NT2/D1 (cell line): ENCODE results near the gene PCDHA6.
"Not testable (repeated sequence)": the region's sequence is repeated elsewhere in the genome, so short reads cannot be mapped to it uniquely, and the experiment has no call there.

ENCODE experiments used
- DNase-seq: peaks from one replicate; pipeline ENCODE4 v3.0.0-alpha.2; 2011; ENCODE audit warnings: low read depth, low spot score
- H3K27me3 ChIP-seq: 2 replicates; pipeline ENCODE4 v1.6.0; 2011; ENCODE audit warnings: mild to moderate bottlenecking; ENCODE audit not compliant: insufficient read length, insufficient read depth
- H3K36me3 ChIP-seq: 2 replicates; pipeline ENCODE4 v1.6.1; 2011; ENCODE audit warnings: mild to moderate bottlenecking, low read length, mixed read lengths; ENCODE audit not compliant: insufficient read depth, insufficient read length
- H3K4me1 ChIP-seq: 2 replicates; pipeline ENCODE4 v1.5.1; 2011; ENCODE audit not compliant: insufficient read depth, insufficient read length
- H3K4me3 ChIP-seq: 2 replicates; pipeline ENCODE4 v1.5.1; 2011; ENCODE audit warnings: low read depth; ENCODE audit not compliant: insufficient read length
- H3K9ac ChIP-seq: 2 replicates; pipeline ENCODE4 v1.6.0; 2011; ENCODE audit warnings: low read depth; ENCODE audit not compliant: insufficient read length
- H3K9me3 ChIP-seq: 2 replicates; pipeline ENCODE4 v1.5.1; 2011; ENCODE audit warnings: mild to moderate bottlenecking, low read length; ENCODE audit not compliant: insufficient read depth
- SUZ12 ChIP-seq: IDR thresholded peaks from 2 replicates; pipeline ENCODE4 v1.6.1; 2011; ENCODE audit not compliant: insufficient read length, insufficient read depth; ENCODE audit errors: extremely low read depth
- YY1 ChIP-seq: IDR thresholded peaks from 2 replicates; pipeline ENCODE4 v1.6.1; 2011; ENCODE audit not compliant: insufficient read length, insufficient read depth
- ZNF274 ChIP-seq: IDR thresholded peaks from 2 replicates; pipeline ENCODE4 v1.6.1; 2011; ENCODE audit warnings: mild to moderate bottlenecking, low read depth, low read length

Gene PCDHA6

GRCh38 chr5:140823475-140823874 is 4.3 kb upstream of the PCDHA6 start:
- Histone ChIP-seq H3K4me1 (no peaks in the 10 kb centered on the region), H3K36me3 (no peaks in the 10 kb centered on the region), H3K9ac (no peak overlapping the region), H3K4me3 (no peak overlapping the region), H3K9me3 (no peaks in the 10 kb centered on the region), H3K27me3 (no peaks in the 10 kb centered on the region)
- no peak for TF ChIP-seq ZNF274
- TF ChIP-seq YY1 = no peak
- no peak for TF ChIP-seq SUZ12
- no peak for DNase-seq

DNA sequence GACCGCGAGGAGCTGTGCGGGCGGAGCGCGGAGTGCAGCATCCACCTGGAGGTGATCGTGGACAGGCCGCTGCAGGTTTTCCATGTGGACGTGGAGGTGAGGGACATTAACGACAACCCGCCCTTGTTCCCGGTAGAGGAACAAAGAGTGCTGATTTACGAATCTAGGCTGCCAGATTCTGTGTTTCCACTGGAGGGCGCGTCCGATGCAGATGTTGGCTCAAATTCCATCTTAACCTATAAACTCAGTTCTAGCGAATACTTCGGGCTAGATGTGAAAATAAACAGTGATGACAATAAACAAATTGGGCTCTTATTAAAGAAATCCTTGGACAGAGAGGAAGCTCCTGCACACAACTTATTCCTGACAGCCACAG is 590 bp downstream of the PCDHA6 start:
- DNase-seq = no peak
- H3K4me3 ChIP-seq = no peak overlapping the region

DNA sequence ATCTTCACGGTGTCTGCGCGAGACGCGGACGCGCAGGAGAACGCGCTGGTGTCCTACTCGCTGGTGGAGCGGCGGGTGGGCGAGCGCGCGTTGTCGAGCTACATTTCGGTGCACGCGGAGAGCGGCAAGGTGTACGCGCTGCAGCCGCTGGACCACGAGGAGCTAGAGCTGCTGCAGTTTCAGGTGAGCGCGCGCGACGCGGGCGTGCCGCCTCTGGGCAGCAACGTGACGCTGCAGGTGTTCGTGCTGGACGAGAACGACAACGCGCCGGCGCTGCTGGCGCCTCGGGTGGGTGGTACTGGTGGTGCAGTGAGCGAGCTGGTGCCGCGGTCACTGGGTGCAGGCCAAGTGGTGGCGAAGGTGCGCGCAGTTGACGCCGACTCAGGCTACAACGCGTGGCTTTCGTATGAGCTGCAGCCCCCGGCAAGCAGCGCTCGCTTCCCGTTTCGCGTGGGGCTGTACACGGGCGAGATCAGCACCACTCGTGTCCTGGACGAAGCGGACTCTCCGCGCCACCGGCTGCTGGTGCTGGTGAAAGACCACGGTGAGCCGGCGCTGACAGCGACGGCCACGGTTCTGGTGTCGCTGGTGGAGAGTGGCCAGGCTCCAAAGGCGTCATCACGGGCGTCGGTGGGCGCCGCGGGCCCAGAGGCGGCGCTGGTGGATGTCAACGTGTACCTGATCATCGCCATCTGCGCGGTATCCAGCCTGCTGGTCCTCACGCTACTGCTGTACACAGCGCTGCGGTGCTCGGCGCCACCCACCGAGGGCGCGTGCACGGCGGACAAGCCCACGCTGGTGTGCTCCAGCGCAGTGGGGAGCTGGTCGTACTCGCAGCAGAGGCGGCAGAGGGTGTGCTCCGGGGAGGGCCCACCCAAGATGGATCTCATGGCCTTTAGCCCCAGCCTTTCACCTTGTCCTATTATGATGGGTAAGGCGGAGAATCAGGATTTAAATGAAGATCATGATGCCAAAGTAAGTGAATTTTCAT is 2.0 kb downstream of the PCDHA6 start:
- not testable (repeated sequence) for H3K36me3 ChIP-seq, H3K4me3 ChIP-seq, H3K4me1 ChIP-seq, DNase-seq, H3K9me3 ChIP-seq, H3K27me3 ChIP-seq, H3K9ac ChIP-seq

More for the DNA sequence above, 590 bp downstream of the PCDHA6 start:
- H3K27me3 ChIP-seq = no peaks in the 10 kb centered on the region
- TF ChIP-seq SUZ12 (no peak), ZNF274 (no peak), YY1 (no peak)
- no peaks in the 10 kb centered on the region for H3K36me3 ChIP-seq
- no peaks in the 10 kb centered on the region for H3K9me3 ChIP-seq
- no peaks in the 10 kb centered on the region for H3K4me1 ChIP-seq
- H3K9ac ChIP-seq = no peak overlapping the region

DNA sequence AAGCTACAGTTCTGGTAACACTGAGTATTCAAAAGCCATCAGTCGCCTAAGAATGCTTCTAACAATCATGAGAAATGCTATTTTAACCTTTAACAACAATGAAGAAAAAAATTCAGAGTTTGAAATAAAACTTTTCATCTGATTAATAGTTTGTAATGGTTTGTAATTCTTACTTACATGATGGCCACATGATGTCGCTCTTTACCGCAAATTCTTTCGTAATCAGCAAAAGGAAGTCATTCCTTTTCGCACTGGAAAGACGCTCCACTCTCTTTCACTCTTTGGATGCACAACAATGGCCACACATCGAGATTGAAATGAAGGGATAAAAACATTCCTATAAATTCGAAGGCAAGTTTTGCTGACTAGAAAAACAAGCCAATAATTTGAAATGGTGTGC is 6.2 kb downstream of the PCDHA6 start, which contains the start of gene PCDHA7:
Gene PCDHA7 (plus strand): TSS at position 277 of the 400 bp plus-strand sequence. CDS start 115 bp downstream, at position 392.
- no peak for TF ChIP-seq ZNF274
- TF ChIP-seq SUZ12 = no peak
- no peak for TF ChIP-seq YY1
- Histone ChIP-seq H3K36me3 (no peaks in the 10 kb centered on the region), H3K4me1 (no peaks in the 10 kb centered on the region), H3K4me3 (peak within 1 kb of the TSS; percentile 43), H3K27me3 (no peaks in the 10 kb centered on the region), H3K9me3 (peaks cover 3% of the 10 kb centered on the region; the same call in 1 of the 2 replicates), H3K9ac (peak within 1 kb of the TSS; percentile 51)
- no peak for DNase-seq

DNA sequence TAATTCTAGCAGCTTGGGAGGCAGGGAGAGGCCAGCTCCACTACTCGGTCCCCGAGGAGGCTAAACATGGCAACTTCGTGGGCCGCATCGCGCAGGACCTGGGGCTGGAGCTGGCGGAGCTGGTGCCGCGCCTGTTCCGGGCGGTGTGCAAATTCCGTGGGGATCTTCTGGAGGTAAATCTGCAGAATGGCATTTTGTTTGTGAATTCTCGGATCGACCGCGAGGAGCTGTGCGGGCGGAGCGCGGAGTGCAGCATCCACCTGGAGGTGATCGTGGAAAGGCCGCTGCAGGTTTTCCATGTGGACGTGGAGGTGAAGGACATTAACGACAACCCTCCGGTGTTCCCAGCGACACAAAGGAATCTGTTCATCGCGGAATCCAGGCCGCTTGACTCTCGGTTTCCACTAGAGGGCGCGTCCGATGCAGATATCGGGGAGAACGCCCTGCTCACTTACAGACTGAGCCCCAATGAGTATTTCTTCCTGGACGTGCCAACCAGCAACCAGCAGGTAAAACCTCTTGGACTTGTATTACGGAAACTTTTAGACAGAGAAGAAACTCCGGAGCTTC is 6.8 kb downstream of the PCDHA6 start:
- H3K4me1 ChIP-seq, H3K9me3 ChIP-seq, H3K9ac ChIP-seq, H3K36me3 ChIP-seq, DNase-seq, H3K27me3 ChIP-seq: not testable (repeated sequence)
- peak overlapping the region; percentile 43 for H3K4me3 ChIP-seq

- no peak for DNase-seq
- H3K27me3 ChIP-seq = no peaks in the 10 kb centered on the region
- no peak overlapping the region for H3K9ac ChIP-seq
- H3K36me3 ChIP-seq = no peaks in the 10 kb centered on the region
- no peaks in the 10 kb centered on the region for H3K4me1 ChIP-seq
- no peak overlapping the region for H3K4me3 ChIP-seq
- TF ChIP-seq YY1 (no peak), ZNF274 (no peak)
- H3K9me3 ChIP-seq = peaks cover 3% of the 10 kb centered on the region; the same call in 1 of the 2 replicates
These were observed 8.1 kb downstream of the PCDHA6 start for GRCh38 chr5:140835622-140836510.
